SK-N-SH (cell line): ENCODE measurements around the gene HOXA2.

ENCODE experiments used
- RFX5 ChIP-seq: IDR thresholded peaks from 2 replicates; pipeline ENCODE4 v1.6.1; 2012; ENCODE audit warnings: mild to moderate bottlenecking, improper control_type of control experiment, low read length
- SIN3A ChIP-seq: IDR thresholded peaks from 2 replicates; pipeline ENCODE4 v1.6.1; 2012; ENCODE audit warnings: low read depth, mild to moderate bottlenecking, low read length, moderate library complexity, borderline replicate concordance
- TEAD4 ChIP-seq: IDR thresholded peaks from 2 replicates; pipeline ENCODE4 v1.4.0; 2012; ENCODE audit warnings: mild to moderate bottlenecking, borderline replicate concordance; ENCODE audit not compliant: insufficient read depth
- TF ChIP-seq, protein P1 (sequence below): fragments of 200-600 bp; sonication (generic); IDR thresholded peaks from 2 replicates; pipeline ENCODE4 v1.6.1; 2017; ENCODE audit warnings: antibody characterized with exemption, mild to moderate bottlenecking, moderate library complexity

DNA sequence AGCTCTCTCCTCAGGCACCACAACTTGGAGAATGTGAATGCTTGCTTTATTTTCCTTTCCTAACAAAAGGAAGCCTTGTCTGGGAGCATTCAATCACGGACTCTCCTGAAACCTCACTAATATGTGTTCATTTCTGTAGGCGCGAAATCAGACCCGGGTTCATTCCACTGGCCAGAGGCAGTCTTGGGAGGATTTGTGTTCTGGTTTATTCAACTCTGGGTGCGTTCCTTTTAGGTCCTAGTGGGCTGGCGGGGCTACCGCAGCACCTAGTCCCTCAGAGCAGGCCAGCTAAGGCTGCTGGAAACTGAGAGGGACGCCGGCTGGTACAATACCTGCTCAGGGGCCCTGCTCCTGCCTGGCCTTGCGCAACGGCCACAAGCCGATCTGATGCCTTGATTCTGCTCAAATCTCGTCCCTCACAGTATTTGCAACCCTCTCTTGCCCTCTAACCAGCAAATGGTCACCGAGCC lies 20.6 kb upstream of the HOXA2 start:
- TF ChIP-seq, protein P1, sequence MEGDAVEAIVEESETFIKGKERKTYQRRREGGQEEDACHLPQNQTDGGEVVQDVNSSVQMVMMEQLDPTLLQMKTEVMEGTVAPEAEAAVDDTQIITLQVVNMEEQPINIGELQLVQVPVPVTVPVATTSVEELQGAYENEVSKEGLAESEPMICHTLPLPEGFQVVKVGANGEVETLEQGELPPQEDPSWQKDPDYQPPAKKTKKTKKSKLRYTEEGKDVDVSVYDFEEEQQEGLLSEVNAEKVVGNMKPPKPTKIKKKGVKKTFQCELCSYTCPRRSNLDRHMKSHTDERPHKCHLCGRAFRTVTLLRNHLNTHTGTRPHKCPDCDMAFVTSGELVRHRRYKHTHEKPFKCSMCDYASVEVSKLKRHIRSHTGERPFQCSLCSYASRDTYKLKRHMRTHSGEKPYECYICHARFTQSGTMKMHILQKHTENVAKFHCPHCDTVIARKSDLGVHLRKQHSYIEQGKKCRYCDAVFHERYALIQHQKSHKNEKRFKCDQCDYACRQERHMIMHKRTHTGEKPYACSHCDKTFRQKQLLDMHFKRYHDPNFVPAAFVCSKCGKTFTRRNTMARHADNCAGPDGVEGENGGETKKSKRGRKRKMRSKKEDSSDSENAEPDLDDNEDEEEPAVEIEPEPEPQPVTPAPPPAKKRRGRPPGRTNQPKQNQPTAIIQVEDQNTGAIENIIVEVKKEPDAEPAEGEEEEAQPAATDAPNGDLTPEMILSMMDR, result no peak
- no peak for TF ChIP-seq TEAD4
- TF ChIP-seq RFX5, result no peak
- TF ChIP-seq SIN3A, result no peak
